ENCODE data around the gene MTIF3.
"Not testable (repeated sequence)": the region's sequence is repeated elsewhere in the genome, so short reads cannot be mapped to it uniquely, and the experiment has no call there.

Gene MTIF3

DNA sequence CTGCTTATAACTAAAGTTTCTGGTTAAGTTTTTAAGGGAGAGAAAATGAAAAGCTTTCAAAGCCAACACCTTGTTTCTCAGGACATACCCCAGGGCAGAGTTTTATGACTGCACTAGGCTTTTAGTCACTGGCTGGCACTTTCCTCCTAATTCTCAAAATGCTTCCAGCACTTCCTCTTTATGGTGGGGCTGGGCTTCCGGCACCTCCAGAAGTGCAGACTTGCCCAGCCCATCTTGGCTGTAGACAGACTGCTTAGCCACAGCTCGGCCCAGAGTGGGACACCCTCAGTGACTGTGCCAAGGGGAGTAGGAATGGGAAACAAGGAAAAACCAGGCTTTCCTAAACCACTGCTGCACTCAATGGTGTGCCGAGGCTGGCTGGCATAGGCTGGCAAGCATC, 49.2 kb downstream of the MTIF3 start:
- H3K4me3 ChIP-seq (ENCODE audit: control insufficient read depth, low read depth, low read length) = no peak overlapping the region
- DNase-seq (ENCODE audit: low read depth) = no peak

DNA sequence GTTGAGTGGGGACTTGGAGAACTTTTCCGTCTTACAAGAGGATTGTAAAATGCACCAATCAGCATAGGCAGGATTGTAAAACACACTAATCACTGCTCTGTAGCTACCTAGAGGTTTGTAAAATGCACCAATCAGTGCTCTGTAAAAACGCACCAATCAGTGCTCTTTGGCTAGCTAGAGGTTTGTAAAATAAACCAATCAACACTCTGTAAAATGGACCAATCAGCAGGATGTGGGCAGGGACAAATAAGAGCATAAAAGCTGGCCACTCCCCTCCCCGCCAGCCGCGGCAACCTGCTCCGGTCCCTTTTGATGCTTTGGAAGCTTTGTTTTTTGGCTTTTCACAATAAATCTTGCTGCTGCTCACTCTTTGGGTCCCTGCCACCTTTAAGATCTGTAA, 50.0 kb downstream of the MTIF3 start:
- not testable (repeated sequence) for H3K4me3 ChIP-seq (ENCODE audit: control insufficient read depth, low read depth, low read length); DNase-seq (ENCODE audit: low read depth)

More for the DNA sequence above, 49.2 kb downstream of the MTIF3 start:
- TF ChIP-seq, protein P1, sequence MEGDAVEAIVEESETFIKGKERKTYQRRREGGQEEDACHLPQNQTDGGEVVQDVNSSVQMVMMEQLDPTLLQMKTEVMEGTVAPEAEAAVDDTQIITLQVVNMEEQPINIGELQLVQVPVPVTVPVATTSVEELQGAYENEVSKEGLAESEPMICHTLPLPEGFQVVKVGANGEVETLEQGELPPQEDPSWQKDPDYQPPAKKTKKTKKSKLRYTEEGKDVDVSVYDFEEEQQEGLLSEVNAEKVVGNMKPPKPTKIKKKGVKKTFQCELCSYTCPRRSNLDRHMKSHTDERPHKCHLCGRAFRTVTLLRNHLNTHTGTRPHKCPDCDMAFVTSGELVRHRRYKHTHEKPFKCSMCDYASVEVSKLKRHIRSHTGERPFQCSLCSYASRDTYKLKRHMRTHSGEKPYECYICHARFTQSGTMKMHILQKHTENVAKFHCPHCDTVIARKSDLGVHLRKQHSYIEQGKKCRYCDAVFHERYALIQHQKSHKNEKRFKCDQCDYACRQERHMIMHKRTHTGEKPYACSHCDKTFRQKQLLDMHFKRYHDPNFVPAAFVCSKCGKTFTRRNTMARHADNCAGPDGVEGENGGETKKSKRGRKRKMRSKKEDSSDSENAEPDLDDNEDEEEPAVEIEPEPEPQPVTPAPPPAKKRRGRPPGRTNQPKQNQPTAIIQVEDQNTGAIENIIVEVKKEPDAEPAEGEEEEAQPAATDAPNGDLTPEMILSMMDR (conservative IDR thresholded peaks at IDR 0.05; ENCODE audit: control insufficient read depth, insufficient read depth, low read depth, low read length) = no peak

DNA sequence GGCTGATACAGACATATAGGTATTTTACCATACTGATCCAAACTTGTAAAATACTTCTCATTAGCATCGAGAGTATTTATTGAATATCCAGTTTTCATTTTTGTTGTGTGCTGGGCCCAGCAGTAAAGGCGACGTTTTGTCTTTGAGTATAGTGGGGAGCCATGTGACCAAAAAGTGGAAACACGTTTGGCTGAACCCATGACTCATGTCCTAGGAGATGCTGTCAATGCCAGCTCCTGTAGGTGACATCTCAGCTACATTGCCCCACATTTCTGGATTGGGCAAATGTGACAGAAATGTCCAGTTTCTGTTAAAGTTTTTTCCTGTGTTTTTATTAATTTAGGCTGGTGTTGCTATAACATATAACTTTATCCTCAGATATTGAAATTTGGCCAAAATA, 52.0 kb downstream of the MTIF3 start:
- no peak for DNase-seq (ENCODE audit: low read depth)
- TF ChIP-seq, protein P1 (conservative IDR thresholded peaks at IDR 0.05; ENCODE audit: control insufficient read depth, insufficient read depth, low read depth, low read length) = no peak
- no peak overlapping the region for H3K4me3 ChIP-seq (ENCODE audit: control insufficient read depth, low read depth, low read length)

DNA sequence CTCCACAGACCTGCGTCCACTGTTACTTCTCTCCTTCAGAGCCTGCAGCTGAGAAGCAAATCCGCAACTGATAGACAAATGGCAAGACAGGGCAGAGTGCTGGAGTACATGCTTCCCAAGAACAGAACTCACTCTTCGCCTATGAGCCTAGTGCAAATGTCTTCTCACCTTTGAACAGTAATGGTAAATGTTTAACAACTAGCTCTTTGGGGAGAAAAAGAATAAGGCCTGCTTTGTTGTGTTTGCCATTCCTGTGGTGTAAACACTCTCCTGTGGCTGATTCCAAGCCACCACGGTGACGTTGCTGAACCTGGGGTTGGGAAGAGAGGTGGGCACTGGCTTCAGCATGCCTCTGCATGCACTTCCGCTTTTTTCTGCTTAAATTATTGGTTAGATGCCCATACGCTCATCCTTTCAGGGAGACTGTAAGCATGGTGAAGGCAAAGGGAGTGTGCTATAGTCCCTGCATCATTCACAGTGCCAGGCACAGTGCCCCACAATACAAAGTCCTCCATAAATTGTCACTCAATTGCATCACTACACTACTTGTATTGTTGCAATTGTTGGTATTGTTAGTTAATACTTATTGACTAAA, 54.0 kb downstream of the MTIF3 start:
- TF ChIP-seq, protein P1 (conservative IDR thresholded peaks at IDR 0.05; ENCODE audit: control insufficient read depth, insufficient read depth, low read depth, low read length) = no peak
- DNase-seq (ENCODE audit: low read depth) = no peak
- no peak overlapping the region for H3K4me3 ChIP-seq (ENCODE audit: control insufficient read depth, low read depth, low read length)

DNA sequence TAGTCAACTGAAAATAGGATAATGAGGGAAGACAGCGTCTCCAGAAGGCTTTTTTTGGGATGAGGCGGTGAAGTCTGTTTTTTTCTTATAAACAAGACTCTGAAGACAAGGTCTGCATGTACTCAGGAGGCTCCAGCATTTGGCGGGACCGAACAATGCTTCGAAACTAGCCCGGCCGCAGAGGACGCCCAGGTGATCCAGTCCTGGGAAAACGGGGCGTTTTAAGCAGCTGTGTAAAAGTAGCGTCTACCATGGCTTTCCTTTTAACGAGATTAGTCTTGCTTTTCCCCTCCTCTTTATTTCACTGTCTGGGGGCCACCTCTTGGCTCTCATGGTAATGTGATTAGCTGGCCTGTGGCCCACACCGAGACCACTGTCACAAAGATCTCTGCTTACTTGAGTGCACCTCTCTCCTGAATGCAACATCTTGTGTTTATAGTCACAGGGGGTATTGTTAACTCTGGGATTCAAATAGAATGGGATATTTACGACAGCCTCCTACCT, 55.3 kb downstream of the MTIF3 start:
- no peak overlapping the region for H3K4me3 ChIP-seq (ENCODE audit: control insufficient read depth, low read depth, low read length)
- TF ChIP-seq, protein P1 (conservative IDR thresholded peaks at IDR 0.05; ENCODE audit: control insufficient read depth, insufficient read depth, low read depth, low read length) = no peak

DNA sequence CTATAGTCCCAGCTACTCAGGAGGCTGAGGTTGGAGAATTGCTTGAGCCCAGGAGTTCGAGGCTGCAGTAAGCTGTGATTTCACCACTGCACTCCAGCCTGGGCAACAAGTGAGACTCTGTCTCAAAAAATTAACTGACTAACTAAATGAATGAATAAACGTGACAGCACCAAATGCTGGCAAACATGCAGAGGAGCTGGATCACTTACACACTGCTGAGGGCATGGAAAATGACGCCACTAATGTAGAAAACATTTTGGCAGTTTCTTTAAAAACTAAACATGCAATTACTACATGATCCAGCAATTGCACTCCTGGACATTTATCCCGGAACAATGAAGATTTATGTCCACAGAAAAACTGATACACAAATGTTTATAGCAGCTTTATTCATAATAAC, 57.3 kb downstream of the MTIF3 start:
- DNase-seq (ENCODE audit: low read depth) = no peak
- no peak overlapping the region for H3K4me3 ChIP-seq (ENCODE audit: control insufficient read depth, low read depth, low read length)
- TF ChIP-seq, protein P1 (conservative IDR thresholded peaks at IDR 0.05; ENCODE audit: control insufficient read depth, insufficient read depth, low read depth, low read length) = no peak

More for the DNA sequence above, 55.3 kb downstream of the MTIF3 start:
- DNase-seq (ENCODE audit: low read depth) = no peak

DNA sequence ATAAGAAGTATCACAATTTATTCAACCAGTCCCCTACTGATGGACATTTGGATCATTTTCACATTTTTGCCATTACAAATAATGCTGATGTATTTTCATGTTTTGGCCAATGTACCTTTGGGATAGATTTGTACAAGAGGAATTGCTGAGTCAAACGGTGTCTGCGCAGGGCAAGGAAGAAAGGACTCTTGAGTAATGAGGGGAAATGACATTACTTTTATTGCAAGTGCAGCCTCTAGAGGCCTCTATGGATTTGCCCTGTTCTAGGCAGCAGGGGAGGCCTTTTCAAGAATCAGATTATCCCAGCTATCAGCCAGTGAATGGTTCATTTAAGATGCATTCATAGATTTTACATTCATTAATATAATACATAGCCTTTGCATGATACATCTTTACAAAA, 58.9 kb downstream of the MTIF3 start:
- no peak overlapping the region for H3K4me3 ChIP-seq (ENCODE audit: control insufficient read depth, low read depth, low read length)
- TF ChIP-seq, protein P1 (conservative IDR thresholded peaks at IDR 0.05; ENCODE audit: control insufficient read depth, insufficient read depth, low read depth, low read length) = no peak
- no peak for DNase-seq (ENCODE audit: low read depth)
